NCI-H524 treated with DMSO at 0.1 percent for 48 hours (cell line): ENCODE results near the gene CBFB.

Source experiments
- DNase-seq: peaks from one replicate; lab custom pipeline; 2025; lab: John Stamatoyannopoulos, UW

CBFB gene

DNA sequence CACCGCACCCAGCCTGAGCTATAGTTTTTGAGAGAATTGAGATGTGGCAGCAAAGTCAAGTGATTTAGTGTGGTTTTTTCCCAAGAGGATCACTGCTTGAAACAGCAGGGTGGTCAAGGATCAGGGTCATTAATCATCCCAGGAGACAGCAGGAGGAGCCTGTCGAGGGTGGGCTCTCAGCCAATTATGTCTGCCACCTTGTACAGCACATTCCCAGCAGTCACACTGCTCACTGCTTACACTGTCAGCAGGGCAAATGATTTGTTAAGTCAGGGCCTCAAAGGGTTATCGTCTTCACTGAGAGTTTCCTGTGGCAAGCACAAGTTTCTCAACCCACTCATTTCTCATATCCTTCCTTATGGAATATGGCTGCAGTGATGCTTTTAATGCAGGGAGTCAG is 108.7 kb downstream of the CBFB start:
- DNase-seq = no peak

DNA sequence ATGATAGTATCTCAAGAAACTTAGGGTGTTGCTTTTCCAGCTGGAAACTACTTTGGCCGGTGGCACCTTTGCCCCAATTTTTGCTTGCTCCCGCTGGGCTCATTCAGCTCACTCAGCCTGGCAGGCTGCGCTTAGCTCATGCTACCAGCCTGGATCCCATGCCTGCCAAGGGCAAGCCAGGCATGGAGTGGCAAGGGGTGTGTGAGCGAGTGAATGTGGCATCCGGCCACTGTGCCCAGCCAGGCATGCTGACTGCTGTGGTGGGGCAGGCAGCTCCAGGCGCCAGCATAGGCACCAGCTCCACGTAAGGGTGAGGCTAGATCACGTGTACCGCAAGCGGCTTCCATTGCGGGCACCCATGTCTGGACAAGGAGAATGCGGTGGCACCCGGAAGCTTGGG is 112.4 kb downstream of the CBFB start:
- DNase-seq = no peak

DNA sequence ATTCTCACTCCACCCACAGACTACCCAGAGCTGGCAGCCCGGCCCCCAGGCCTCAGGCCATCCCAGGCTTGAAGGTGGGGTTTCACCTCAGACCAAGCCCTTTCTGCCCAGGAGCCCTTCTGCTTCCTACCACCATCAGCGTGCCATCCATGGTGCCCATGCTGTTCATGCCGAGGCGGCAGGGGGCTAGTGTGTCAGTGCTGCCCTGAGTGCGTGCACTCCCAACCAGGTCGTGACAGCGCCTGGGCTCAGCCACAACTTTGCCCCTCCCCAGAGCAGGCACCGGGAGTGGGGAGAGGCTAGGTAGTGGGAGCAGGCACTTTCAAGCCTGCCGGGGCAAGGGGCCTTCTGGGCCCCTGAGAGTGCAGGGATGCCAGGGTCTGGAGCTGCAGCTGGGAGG is 113.4 kb downstream of the CBFB start:
- no peak for DNase-seq

DNA sequence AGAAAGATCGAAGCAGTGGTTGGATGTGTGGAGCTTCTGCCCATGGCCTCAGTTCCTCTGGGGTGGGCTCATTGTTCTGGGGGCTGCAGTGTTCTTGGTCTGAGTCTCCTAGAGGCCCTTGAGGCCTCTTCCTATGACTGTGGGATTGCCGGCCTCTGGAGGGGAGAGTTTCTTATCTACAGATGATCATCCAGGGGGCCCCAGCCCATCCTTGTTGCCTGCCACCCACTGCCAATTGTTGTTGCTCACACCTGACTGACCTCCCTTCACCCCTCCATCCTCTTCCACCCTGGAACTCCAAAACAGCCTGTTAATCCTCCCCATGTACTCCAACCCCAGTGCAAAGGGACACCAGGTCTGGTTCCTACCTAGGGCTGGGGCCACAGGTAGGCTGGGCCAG is 116.0 kb downstream of the CBFB start:
- no peak for DNase-seq

DNA sequence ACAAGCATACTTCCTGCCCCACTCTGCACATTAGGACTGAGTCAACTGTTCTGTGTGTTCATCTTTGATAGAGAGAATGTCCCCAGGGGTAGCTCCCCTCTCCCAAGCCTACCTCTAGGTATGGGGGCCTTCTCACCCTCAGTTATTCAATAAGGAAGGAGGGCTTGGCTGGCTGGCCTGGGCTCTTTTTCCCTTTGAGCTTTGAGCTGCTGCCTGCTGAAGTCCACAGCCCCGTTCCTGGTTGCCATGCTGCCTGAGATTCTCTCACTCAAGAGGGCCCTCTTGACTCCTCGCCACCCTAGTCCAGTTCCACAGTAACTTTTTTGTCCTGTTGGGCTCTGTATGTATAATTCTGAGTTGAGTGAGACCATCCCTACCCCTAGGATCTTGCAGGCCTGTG is 116.8 kb downstream of the CBFB start:
- DNase-seq = no peak

DNA sequence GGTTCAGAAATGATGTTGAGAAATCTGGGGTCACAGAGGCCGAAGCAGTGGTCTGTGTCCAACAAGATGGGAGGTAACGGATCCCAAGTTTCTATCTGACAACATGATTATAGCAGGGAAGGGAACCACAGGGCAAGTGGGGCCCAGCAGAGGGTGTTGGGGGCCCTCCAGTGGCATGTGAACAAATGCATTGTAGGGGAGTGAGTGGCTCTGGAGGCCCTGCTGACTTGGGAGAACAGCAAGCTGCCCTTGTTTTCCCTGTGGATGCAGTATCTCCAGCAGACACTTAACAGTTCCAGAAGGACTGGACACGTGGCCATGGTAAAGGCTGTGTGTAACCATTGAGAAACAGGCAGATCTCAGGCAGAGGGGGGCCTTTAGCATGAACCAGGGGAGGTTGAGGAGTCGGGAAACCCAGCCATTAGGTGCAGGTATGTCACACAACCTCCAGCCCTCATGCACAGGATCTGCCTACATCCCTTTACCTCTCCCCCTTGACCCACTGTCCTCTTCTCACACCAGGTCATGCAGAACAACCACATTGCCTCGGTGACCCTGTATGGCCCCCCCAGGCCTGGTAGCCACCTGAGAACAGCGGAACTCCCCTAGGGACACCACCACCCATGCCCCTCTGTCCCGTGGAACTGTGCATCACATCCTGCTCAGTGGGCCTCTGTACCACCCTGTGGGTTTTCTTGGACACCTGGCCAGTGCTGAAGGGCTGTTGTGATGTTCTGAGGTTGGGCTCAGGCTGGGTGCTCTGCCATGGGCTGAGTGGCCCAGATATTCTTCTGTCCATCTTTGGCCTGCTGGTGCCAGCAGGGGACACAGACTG is 117.8 kb downstream of the CBFB start:
- DNase-seq = no peak

DNA sequence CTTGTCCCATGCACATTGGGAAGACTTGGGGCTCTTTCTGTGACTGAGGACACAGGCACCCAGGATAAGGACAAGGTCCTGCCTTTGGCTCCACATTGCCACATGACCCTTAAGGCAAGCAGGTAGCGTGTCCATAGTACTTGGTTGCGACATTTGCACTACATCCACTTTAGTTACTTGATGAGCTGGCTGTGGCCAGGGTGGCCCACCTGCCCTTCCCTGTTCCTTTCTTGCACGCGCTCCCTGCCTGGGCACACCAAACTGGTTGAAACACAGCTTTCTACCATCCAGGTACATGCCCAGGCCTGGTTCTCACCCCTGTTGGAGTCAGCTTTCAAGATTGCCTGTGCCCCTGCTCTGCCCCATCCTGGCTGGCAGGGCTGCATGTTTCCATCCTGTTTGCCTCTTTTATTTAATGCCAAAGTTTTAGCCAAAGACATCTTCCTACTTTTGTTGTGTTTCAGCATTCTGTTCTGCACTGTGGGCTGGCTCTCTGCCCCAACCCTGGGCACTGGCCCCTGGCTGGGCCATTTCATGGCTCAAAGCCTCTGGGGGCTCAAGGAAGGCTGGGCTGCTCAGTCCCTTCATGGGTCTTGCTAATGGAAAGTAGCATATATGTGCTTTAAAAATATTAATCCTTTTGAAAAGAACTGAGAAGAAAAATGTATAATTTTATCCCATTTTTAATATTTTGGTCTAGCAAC is 118.6 kb downstream of the CBFB start:
- no peak for DNase-seq

DNA sequence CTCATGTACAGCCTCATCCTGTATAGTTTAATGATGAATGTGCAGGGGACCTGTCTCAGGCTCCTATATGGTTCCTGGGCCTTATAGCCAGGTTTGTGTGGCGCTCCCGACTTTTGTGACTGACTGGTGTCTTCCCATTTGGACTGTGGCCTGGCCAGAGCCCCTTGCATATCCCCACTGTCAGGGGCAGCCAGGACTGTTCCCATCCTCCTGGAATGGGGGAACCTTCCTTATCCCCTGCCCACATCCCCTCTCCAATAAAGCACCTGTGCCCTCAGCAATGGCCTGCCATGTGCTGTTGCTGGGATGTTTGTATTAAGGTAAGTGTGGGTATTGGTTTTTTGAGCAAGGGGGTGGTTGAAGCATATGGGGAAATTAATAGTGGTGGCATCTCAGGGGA is 119.3 kb downstream of the CBFB start:
- DNase-seq = no peak

DNA sequence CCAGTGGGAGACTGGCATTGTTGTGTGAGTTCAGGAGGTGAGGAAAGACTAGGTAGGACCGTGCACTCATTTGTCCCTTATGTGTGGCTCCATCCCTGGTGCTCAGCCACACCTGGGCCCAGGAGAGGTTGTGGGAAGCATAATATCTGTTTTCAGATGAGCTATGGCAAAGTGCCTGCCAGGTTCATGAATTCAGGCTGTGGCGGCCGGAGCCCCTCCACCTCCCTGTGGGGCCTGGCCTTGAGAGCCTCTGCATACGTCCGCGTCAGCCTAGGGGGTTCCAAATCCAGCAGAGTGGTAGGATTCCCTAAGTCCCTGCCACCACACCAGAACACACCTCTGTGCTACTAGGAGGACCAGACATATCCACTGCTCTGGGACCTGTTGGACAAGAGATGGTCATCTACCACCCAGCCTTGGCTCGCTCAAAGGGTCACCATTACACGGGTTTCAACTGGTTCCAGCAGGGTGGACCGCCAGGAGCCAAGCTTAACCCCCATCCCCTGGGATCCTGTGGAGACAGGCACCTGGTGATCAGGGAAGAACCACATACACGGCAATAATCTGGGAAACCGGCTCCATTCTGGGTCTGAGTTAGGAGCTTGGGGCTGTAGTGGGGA is 119.8 kb downstream of the CBFB start:
- DNase-seq = no peak

DNA sequence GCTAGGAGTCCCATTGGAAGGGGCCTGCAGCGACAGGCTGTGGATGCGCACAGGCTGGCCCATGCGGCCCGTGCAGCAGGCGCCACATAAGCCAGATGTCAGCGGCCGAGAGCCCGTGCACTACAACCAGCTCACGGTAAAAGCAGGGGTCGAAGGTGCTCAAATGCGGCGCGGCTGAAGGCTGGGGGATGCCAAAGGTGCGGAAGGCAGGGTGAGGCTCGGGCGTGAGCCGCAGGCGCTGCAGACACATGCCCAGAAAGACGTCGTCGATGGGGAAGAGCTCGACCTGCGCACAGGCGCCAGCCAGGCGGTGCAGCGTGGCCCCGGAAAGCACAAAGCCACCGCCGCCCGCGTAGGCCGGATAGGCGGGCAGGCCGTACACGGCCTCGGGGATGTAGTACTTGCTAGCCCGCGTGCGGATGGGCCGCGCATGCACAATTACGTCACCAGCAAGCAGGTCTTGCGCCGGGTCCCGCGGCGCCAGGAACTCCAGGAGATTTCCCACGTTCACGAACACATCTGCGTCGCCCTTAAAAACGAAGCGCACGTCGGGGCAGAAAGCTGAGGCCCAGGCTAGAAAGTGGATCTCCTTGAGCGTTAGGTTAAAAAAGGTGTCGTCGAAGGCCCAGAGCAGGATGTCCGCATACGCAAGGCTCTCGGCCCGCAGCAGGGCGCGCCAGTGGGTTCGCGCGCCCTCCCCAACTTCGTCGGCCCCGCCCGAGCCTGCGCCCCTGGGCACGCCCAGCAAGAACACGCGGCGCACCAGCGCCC is 120.5 kb downstream of the CBFB start:
- no peak for DNase-seq

DNA sequence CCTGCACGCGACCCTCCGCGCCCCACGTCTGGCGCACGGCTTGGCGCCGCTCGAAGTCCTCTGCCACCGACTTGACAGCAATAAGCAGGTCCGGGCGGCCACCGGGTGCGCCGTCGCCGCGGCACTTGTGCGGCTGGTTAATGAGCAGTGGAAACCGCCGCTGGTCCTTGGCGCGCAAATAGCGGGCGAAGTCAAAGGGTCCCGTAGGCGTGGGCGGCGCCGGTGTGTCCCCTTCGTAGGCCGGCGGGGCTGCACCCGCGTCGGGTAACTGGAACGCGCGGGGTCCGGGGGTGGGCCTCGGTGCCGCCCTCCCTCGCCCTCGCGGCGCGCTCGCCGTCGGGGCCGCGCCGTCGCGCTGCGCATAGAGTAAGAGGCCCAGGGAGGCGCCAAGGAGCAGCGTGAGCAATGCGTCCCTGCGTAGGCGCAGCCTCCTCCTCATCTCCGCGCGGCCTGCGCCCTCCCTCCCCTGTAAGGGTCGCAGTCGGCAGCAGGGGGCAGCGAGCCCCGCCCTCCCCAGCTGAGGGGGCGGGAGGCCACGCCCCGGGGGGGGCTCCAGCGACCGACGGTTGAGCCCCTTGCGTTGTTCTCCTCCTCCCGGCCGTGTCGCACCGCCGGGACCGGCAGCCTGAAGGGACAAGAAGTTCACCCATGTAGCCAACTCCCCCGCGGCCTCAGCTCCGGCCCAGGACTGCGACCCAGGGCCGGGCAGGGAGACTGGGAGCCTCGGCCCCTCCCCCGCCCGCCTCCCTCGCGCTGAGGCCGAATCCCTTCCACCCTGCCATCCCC is 121.3 kb downstream of the CBFB start:
- no peak for DNase-seq
